ENCODE data around the gene SSR4. TPM values are rescaled to one million over a fixed set of nuclear protein-coding genes. Genes with fewer than 3 reads are reported as not detected.

Gene SSR4
- total and polyA plus RNA-seq, 2 of the 13 experiments (the other 11 are each of a cell fraction or from before 2014, with no cell fraction given): 214 to 288 TPM

DNA sequence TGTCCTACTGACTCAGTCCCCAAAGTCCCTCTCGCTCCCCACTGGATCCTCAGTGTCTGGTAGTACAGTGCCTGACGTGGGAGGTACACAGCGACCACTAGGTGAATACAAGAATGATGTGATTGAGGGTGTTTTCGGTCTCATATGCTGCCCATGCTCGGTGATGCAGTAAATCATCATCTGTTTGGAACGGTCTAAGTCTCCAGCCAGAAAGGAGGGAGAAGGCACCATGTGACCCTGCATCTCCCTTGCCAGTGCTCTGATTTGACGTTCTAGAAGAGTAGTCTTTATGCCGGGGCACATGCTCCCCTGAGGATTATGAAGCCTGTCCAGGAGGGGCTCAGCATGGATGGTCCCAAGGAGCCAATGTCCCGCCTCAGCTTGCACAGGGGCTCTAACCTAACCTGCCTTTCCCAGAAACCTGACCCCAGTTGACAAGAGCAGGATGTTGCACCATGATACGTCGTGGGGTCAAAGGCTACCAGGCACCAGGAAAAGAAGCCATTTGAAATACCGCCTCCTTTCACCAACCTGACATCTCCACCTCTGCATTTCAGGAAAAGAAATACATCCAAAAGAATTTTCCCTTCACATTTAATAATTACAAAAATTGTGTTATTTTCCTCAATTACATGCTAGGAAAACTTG is 44.2 kb upstream of the SSR4 start (continued):
- no peak for TF ChIP-seq NR1H2 (CRISPR knock-in tag; IDR thresholded peaks at IDR 0.05; ENCODE audit: borderline replicate concordance, low read depth)

- 0% methylated on average over 1 of the region's 1 CpG for WGBS (ENCODE audit: low lambda C conversion rate)
- no peak; the same call in 2 of the 3 replicates for ATAC-seq
- no peak overlapping the region for H3K4me3 ChIP-seq (replicated peaks in 1 of 3; ENCODE audit: insufficient read depth in 1 of 3, low read depth in 2 of 3, low read length in 3 of 3)
Observed at GRCh38 chrX:153755136-153755535, 39.3 kb upstream of the SSR4 start.

More at GRCh38 chrX:153755136-153755535, 39.3 kb upstream of the SSR4 start:
- H3K27me3 ChIP-seq (ENCODE audit: control insufficient read depth in 1 of 2, insufficient read depth in 2 of 2, low read length in 2 of 2): no peaks in the 10 kb centered on the region
- no peaks in the 10 kb centered on the region for H4K20me1 ChIP-seq (ENCODE audit: insufficient read depth, low read length)
- no peaks in the 10 kb centered on the region for H3K79me2 ChIP-seq (ENCODE audit: insufficient read depth, low read length)
- H3K27ac ChIP-seq (ENCODE audit: extremely low read length, insufficient read depth, low read length): no peak overlapping the region
- in situ Hi-C loops (cut with HindIII; ENCODE audit: extremely low pct_ligation_motif_present, low pct_unique_long_range_greater_than_20kb): no loop called here
- DNase-seq (ENCODE audit: low spot score): no peak
- no peak overlapping the region for H3K4me2 ChIP-seq (ENCODE audit: low read depth, low read length)
- no peaks in the 10 kb centered on the region for H3K36me3 ChIP-seq (replicated peaks in 1 of 2; ENCODE audit: control insufficient read depth in 1 of 2, insufficient read depth in 2 of 2, low read length in 2 of 2)
- no peak for FAIRE-seq
- intact Hi-C loops (cut with micrococcal nuclease; ENCODE audit: unreplicated experiment): no loop called here
- H2AFZ ChIP-seq (ENCODE audit: low read length): no peak overlapping the region
- TF ChIP-seq LBX2 (CRISPR knock-in tag; IDR thresholded peaks at IDR 0.05; ENCODE audit: borderline replicate concordance) (no peak), PITX1 (CRISPR knock-in tag; IDR thresholded peaks at IDR 0.05) (no peak), ZNF781 (CRISPR knock-in tag; IDR thresholded peaks at IDR 0.05; ENCODE audit: borderline replicate concordance, not compliant biosample characterization) (no peak), MAZ (IDR thresholded peaks at IDR 0.05; ENCODE audit: borderline replicate concordance, low read depth, low read length) (no peak), MAZ (CRISPR knock-in tag; IDR thresholded peaks at IDR 0.05; ENCODE audit: low read depth) (no peak), ZNF138 (CRISPR knock-in tag; IDR thresholded peaks at IDR 0.05; ENCODE audit: low read depth) (no peak), RARA (CRISPR knock-in tag; IDR thresholded peaks at IDR 0.05) (0 out of 2 replicates have a peak, but pooled peaks have one; percentile 25), NR2F6 (IDR thresholded peaks at IDR 0.05) (peak; percentile 12; the same call in 1 of the 2 replicates), NR2F6 (CRISPR knock-in tag; IDR thresholded peaks at IDR 0.05) (peak; percentile 34; the same call in 1 of the 2 replicates), ZNF746 (CRISPR knock-in tag; IDR thresholded peaks at IDR 0.05) (no peak), ZNF235 (CRISPR knock-in tag; IDR thresholded peaks at IDR 0.05; ENCODE audit: borderline replicate concordance) (no peak), NR2F1 (CRISPR knock-in tag; IDR thresholded peaks at IDR 0.05) (peak in 1 of 2 experiments; percentile 34; a peak in 1 of 4 replicates)
- TF ChIP-seq, protein P1, sequence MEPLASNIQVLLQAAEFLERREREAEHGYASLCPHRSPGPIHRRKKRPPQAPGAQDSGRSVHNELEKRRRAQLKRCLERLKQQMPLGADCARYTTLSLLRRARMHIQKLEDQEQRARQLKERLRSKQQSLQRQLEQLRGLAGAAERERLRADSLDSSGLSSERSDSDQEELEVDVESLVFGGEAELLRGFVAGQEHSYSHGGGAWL (CRISPR knock-in tag; IDR thresholded peaks at IDR 0.05): no peak
- H3K4me1 ChIP-seq (ENCODE audit: insufficient read depth, low read length): peaks cover 11% of the 10 kb centered on the region
- POLR2A ChIA-PET: no interaction called here
- H3K9ac ChIP-seq (ENCODE audit: insufficient read depth, low read depth, low read length): no peak overlapping the region
- H3K9me3 ChIP-seq (ENCODE audit: low read length): no peaks in the 10 kb centered on the region
- CTCF ChIA-PET (ENCODE audit: low intra/inter-chr PET ratio, low total read pairs): no interaction called here
- no TSS peak for BruUV-seq (replicated peaks)
